HepG2 (cell line): ENCODE measurements around the gene SPINDOC. TPM values are rescaled to one million over a fixed set of nuclear protein-coding genes. Genes with fewer than 3 reads are reported as not detected.
"Not testable (repeated sequence)": the region's sequence is repeated elsewhere in the genome, so short reads cannot be mapped to it uniquely, and the experiment has no call there.

Experiments used
- ATAC-seq: fragments of 200-7000 bp; cut with Tn5 transposase; 3 replicates; pipeline ENCODE4 v1.9.1; 2020; ENCODE audit warnings: mild to moderate bottlenecking, moderate library complexity
- BruUV-seq: library from RNA; stranded (reverse); fragments of 400-500 nt; replicated peaks from 2 replicates; lab custom pipeline; 2021; lab: Mats Ljungman, UMichigan
- CTCF ChIA-PET: fragments of 300-600 bp; formaldehyde crosslinking; extraction: SDS; loops from one replicate; lab custom pipeline; 2021; ENCODE audit warnings: low total read pairs, inconsistent platforms, low intra/inter-chr PET ratio; lab: Yijun Ruan, JAX
- POLR2A ChIA-PET: fragments of 350-600 bp; sonication (Branson Sonifier 250); formaldehyde crosslinking; loops from one replicate; lab custom pipeline; 2020; ENCODE audit warnings: antibody characterized with exemption, inconsistent platforms; lab: Yijun Ruan, JAX
- DNase-seq: peaks from one replicate; pipeline ENCODE4 v3.0.0-alpha.2; 2015; ENCODE audit warnings: low spot score
- FAIRE-seq: peaks from 3 replicates; lab custom pipeline; 2011; peaks lifted over from hg19 to GRCh38; lab: Jason Lieb, UNC
- H2AFZ ChIP-seq: one replicate; pipeline ENCODE4 v1.6.1; 2011; ENCODE audit warnings: low read length, inconsistent platforms
- H3K27ac ChIP-seq: fragments of 300-600 bp; 3 replicates; pipeline ENCODE4 v1.8.0; 2011; ENCODE audit warnings: mixed run types, mild to moderate bottlenecking, mixed read lengths, low read length, inconsistent platforms; ENCODE audit not compliant: insufficient read depth; ENCODE audit errors: extremely low read length
- H3K27me3 ChIP-seq, 2 experiments: fragments of 200-600 bp in 1 of 2; 2 replicates in 1 of 2; 3 replicates in 1 of 2; pipeline versions ENCODE4 v1.6.0 to v1.8.0; 2011; ENCODE audit warnings: low read length in 2 of 2, mild to moderate bottlenecking in 2 of 2, moderate library complexity in 2 of 2, inconsistent platforms in 1 of 2; ENCODE audit not compliant: insufficient read depth in 2 of 2, control insufficient read depth in 1 of 2
- H3K36me3 ChIP-seq, 2 experiments: fragments of 200-600 bp in 1 of 2; replicated peaks in 1 of 2; 2 replicates in 1 of 2; 3 replicates in 1 of 2; pipeline versions ENCODE4 v1.5.1 to v1.8.0; 2011; ENCODE audit warnings: low read length in 2 of 2, inconsistent platforms in 1 of 2; ENCODE audit not compliant: insufficient read depth in 2 of 2, control insufficient read depth in 1 of 2
- H3K4me1 ChIP-seq: 2 replicates; pipeline ENCODE4 v1.5.1; 2012; ENCODE audit warnings: low read length, inconsistent platforms; ENCODE audit not compliant: insufficient read depth
- H3K4me2 ChIP-seq: 2 replicates; pipeline ENCODE4 v1.6.0; 2011; ENCODE audit warnings: low read depth, low read length, inconsistent platforms
- H3K4me3 ChIP-seq, 3 experiments: fragments of 200-600 bp in 1 of 3; sonication (generic), shearing (Covaris generic) in 1 of 3; replicated peaks in 1 of 3; 2 replicates each; pipeline ENCODE4 v1.5.1; 2011 to 2016; ENCODE audit warnings: low read length in 3 of 3, inconsistent platforms in 2 of 3, low read depth in 2 of 3, mild to moderate bottlenecking in 2 of 3, control low read depth in 1 of 3, mixed read lengths in 1 of 3; ENCODE audit not compliant: insufficient read depth in 1 of 3
- H3K79me2 ChIP-seq: one replicate; pipeline ENCODE4 v1.6.1; 2011; ENCODE audit warnings: low read length, inconsistent platforms; ENCODE audit not compliant: insufficient read depth
- H3K9ac ChIP-seq: 2 replicates; pipeline ENCODE4 v1.6.0; 2011; ENCODE audit warnings: mild to moderate bottlenecking, low read depth, low read length, inconsistent platforms; ENCODE audit not compliant: insufficient read depth
- H3K9me3 ChIP-seq: 2 replicates; pipeline ENCODE4 v1.5.1; 2012; ENCODE audit warnings: mild to moderate bottlenecking, low read length
- H4K20me1 ChIP-seq: 2 replicates; pipeline ENCODE4 v1.6.0; 2011; ENCODE audit warnings: inconsistent platforms, mild to moderate bottlenecking, low read length, moderate library complexity; ENCODE audit not compliant: insufficient read depth
- DPF2 ChIP-seq: sonication (generic); formaldehyde crosslinking; IDR thresholded peaks from 2 replicates; pipeline ENCODE4 v1.4.0; 2020; ENCODE audit warnings: mild to moderate bottlenecking, low read depth, missing genetic modification reagents, borderline replicate concordance
- HOXD1 ChIP-seq: sonication (generic); formaldehyde crosslinking; IDR thresholded peaks from 2 replicates; pipeline ENCODE4 v1.5.0; 2020; ENCODE audit warnings: missing genetic modification reagents
- MIER3 ChIP-seq: IDR thresholded peaks from 2 replicates; pipeline ENCODE4 v1.6.1; 2016; ENCODE audit warnings: missing compliant biosample characterization, borderline replicate concordance
- MIXL1 ChIP-seq: IDR thresholded peaks from 2 replicates; pipeline ENCODE4 v1.6.1; 2016
- NKX3-1 ChIP-seq: sonication (generic); formaldehyde crosslinking; IDR thresholded peaks from 2 replicates; pipeline ENCODE4 v1.5.0; 2020; ENCODE audit warnings: missing genetic modification reagents
- NPAS2 ChIP-seq: sonication (generic); formaldehyde crosslinking; IDR thresholded peaks from 2 replicates; pipeline ENCODE4 v1.8.0; 2022; ENCODE audit warnings: mild to moderate bottlenecking, missing genetic modification reagents, borderline replicate concordance
- RAD51 ChIP-seq: fragments of 450-650 bp; IDR thresholded peaks from 2 replicates; pipeline ENCODE4 v1.6.1; 2016; ENCODE audit warnings: borderline replicate concordance
- SMC3 ChIP-seq: IDR thresholded peaks from 2 replicates; pipeline ENCODE4 v1.6.1; 2011; ENCODE audit warnings: low read length, improper control_type of control experiment
- SRF ChIP-seq: IDR thresholded peaks from 2 replicates; pipeline ENCODE4 v1.6.1; 2011; ENCODE audit warnings: mild to moderate bottlenecking, low read depth, low read length, moderate library complexity
- TEAD2 ChIP-seq: sonication (generic); formaldehyde crosslinking; IDR thresholded peaks from 2 replicates; pipeline ENCODE4 v1.9.0; 2021; ENCODE audit warnings: missing genetic modification reagents
- ZNF383 ChIP-seq: sonication (generic); formaldehyde crosslinking; IDR thresholded peaks from 2 replicates; pipeline ENCODE4 v1.4.0; 2020; ENCODE audit warnings: missing genetic modification reagents, mild to moderate bottlenecking, borderline replicate concordance
- ZNF616 ChIP-seq: sonication (generic); formaldehyde crosslinking; IDR thresholded peaks from 2 replicates; pipeline ENCODE4 v1.5.0; 2020; ENCODE audit warnings: low read depth, mild to moderate bottlenecking, missing genetic modification reagents
- ZNF761 ChIP-seq: sonication (generic); formaldehyde crosslinking; conservative IDR thresholded peaks from 2 replicates; pipeline ENCODE4 v1.4.0; 2020; ENCODE audit warnings: mild to moderate bottlenecking, missing genetic modification reagents
- ZSCAN9 ChIP-seq: IDR thresholded peaks from 2 replicates; pipeline ENCODE4 v1.6.1; 2016; ENCODE audit warnings: borderline replicate concordance
- WGBS: methylation state at CpG from one replicate; pipeline ENCODE4 v1.1.6; 2017; ENCODE audit warnings: low lambda C conversion rate; 5-methylcytosine and 5-hydroxymethylcytosine counted together
- in situ Hi-C: cut with HindIII; loops from 2 replicates; pipeline ENCODE4 v1.10.0; 2017; ENCODE audit warnings: low pct_unique_long_range_greater_than_20kb; ENCODE audit not compliant: extremely low pct_ligation_motif_present
- intact Hi-C: fragments of 100-400 bp; cut with micrococcal nuclease; formaldehyde crosslinking; loops from one replicate; pipeline ENCODE4 v1.10.0; 2022; ENCODE audit not compliant: unreplicated experiment
- polyA plus RNA-seq, 8 experiments: library from polyadenylated mRNA; depleted of rRNA in 3 of 8; stranded (reverse) in 7 of 8; unstranded in 1 of 8; fragments of >200 nt; fragmentation: Illumina TruSeq in 4 of 8; extraction: Trizol in 4 of 8; gene quantifications; 2 replicates each; pipeline versions ENCODE4 v1.2.1 to v1.2.3, GENCODE V29; 2011 to 2016; ENCODE audit warnings: low read depth in 4 of 8, missing spikeins in 1 of 8, mixed read lengths in 1 of 8; ENCODE audit not compliant: insufficient read depth in 1 of 8
- total RNA-seq, 5 experiments: library from RNA; depleted of rRNA; stranded (reverse); fragments of >200 nt; fragmentation: Illumina TruSeq; extraction: Trizol; gene quantifications; 2 replicates each; pipeline ENCODE4 v1.2.3, GENCODE V29; 2016; ENCODE audit warnings: low read depth in 1 of 5

Gene SPINDOC
- total and polyA plus RNA-seq, 2 of the 13 experiments (the other 11 are each of a cell fraction or from before 2014, with no cell fraction given) = 21.4 to 29.9 TPM

DNA sequence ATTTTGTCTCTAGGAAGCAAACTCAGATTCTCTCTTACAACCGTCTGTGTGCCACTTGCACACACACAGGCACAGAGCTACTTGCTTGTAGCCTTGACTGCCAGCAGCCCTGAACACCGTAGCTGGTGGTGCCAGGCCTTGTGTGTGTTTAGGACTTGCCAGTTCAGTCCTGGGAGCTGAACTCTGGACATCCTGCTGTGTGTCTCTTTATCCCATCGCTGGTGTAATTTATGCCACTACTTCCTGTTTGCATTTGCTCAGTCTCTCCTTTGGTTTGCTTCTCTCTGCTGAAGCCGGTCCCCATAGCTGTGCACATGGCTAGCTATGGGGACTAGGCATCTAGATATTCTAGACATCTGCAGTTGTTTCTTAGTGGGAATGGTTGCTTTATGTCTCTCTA, 49.7 kb downstream of the SPINDOC start (continued):
- TF ChIP-seq NPAS2 (CRISPR knock-in tag) (no peak), ZNF616 (no peak), DPF2 (CRISPR knock-in tag) (no peak), SRF (no peak), RAD51 (no peak), MIXL1 (peak; percentile 89), ZNF383 (no peak), MIER3 (CRISPR knock-in tag) (0 out of 2 replicates have a peak, but pooled peaks have one; percentile 20), TEAD2 (CRISPR knock-in tag) (no peak), HOXD1 (no peak), ZSCAN9 (0 out of 2 replicates have a peak, but pooled peaks have one; percentile 60), ZNF761 (no peak), SMC3 (peak; percentile 17; the same call in 1 of the 2 replicates), NKX3-1 (CRISPR knock-in tag) (no peak)
- TF ChIP-seq, all 625 proteins: peak for 88

- FAIRE-seq, in situ Hi-C loops: not testable (repeated sequence)
Measured at GRCh38 chr11:63863620-63864019, 50.4 kb downstream of the SPINDOC start.

More at GRCh38 chr11:63863620-63864019, 50.4 kb downstream of the SPINDOC start:
- H3K36me3 ChIP-seq, H3K27ac ChIP-seq, H4K20me1 ChIP-seq, DNase-seq, H3K4me3 ChIP-seq, H2AFZ ChIP-seq, CTCF ChIA-PET, H3K27me3 ChIP-seq, H3K9ac ChIP-seq, ATAC-seq, BruUV-seq, H3K9me3 ChIP-seq, intact Hi-C loops, H3K4me2 ChIP-seq: not testable (repeated sequence)
- WGBS = 97% methylated on average over 6 of the region's 6 CpGs
- Histone ChIP-seq H3K4me1 (peaks cover 61% of the 10 kb centered on the region), H3K79me2 (peaks cover 19% of the 10 kb centered on the region)
- POLR2A ChIA-PET = interaction anchor here (1.1 to 2.4 kb wide), 2 partner anchors 9 to 11 kb away, joined by 3 to 15 read pairs; no protein-coding TSS in a partner anchor
